Stimulated activated CD8-positive, alpha-beta memory T cell treated with anti-CD3 and anti-CD28 coated beads, Interleukin-12 subunit alpha, Interleukin-12 subunit beta, amount 100 ng/mL, for 24 hours (primary cell): ENCODE results near the gene OGT.

Experiments
- DNase-seq: peaks from one replicate; pipeline ENCODE4 v3.0.0-alpha.2; 2020; ENCODE audit errors: extremely low read depth

Gene OGT

DNA sequence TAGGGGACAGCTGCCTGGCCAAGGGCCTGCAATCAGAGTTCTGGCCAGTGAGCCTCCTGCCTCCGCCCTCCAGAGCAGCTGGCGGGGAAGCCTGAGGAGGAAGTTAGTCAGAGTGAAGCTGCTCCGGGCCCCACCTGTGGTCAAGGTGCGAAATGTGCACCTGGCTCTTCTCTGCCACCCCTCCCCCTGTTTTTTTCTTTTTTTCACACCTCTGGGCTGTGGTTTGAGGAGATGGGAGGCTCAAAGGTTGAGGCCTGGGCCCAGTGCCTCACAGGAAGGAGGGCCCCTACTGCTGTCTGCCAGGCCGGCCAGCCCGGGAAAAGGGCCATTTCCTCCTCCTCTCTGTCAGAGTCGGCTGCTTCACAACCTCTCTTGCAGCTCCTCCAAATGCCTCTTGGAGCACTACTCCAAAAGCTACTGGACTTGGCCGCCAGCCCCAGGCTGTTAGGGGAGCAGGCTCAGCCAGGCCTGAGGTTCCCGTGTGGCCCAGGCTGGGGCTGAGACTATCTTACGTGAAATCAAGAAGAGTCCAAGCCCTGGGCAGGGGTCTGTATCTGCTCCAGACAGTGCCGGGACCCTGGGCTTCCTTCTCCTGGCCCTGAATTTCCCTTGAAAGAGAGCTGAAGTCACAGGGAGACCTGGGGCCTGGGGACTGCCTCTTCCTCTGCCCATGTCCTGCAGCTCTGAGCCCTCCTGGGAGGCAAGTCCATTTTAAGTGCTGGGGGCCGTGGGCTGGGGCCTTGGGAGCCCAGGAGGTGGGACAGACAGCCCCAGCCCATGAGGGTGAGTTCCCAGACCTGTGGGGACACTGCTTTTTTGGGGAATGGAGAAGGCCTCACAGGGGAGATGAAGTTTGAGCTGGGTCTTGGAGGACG is 89.9 kb downstream of the OGT start:
- peak; percentile 27 for DNase-seq

DNA sequence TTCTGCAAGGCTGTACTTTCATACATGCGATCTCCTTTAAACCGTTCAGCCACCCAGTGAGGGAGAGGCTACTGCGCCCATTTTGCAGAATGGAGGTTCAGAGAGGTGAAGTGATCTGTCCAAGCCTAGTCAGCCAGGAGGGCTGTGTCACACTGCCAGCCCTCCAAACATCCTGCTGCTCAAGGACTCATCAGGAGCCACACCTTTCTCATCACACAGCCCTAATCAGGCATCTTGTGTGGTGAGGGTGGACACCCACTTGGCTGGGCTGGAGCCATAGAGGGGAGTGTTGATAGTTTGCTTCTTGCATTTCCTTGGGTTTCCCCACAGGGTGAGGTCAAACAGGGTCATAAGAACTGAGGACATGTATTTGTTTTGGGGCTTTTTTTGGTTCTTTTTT is 90.8 kb downstream of the OGT start:
- no peak for DNase-seq

- DNase-seq: no peak
These were observed 92.6 kb downstream of the OGT start for GRCh38 chrX:71625471-71625870.
